Measurements from ENCODE around the gene GLS.

Gene GLS

DNA sequence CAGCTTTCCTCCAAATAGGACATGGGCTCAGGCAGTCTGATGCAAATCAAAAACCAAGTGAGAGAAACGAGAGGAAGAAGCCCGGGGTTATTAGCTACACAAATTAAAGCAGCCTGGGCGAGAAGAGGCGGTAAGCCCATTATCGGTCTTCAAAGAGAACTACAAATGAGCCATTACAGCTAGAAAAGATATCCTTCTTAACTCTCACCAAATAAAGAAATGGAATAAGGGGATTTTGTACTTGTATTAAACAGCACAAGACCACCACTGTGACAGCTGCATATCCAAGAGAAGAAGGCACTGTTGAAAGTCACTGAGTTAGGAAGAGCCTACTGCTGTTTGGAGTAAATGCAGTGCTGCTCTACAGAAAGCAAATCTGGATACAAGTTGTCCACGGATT is 100.7 kb downstream of the GLS start:
- TF ChIP-seq REST (IDR thresholded peaks at IDR 0.05; ENCODE audit: low read depth): no peak
- no peak for TF ChIP-seq ZBTB7A (IDR thresholded peaks at IDR 0.05; ENCODE audit: low read depth)
- TF ChIP-seq EP300 (IDR thresholded peaks at IDR 0.05; ENCODE audit: borderline replicate concordance): no peak
- TF ChIP-seq, protein P1, sequence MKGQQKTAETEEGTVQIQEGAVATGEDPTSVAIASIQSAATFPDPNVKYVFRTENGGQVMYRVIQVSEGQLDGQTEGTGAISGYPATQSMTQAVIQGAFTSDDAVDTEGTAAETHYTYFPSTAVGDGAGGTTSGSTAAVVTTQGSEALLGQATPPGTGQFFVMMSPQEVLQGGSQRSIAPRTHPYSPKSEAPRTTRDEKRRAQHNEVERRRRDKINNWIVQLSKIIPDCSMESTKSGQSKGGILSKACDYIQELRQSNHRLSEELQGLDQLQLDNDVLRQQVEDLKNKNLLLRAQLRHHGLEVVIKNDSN (IDR thresholded peaks at IDR 0.05): no peak
- no peak for TF ChIP-seq TCF12 (IDR thresholded peaks at IDR 0.05; ENCODE audit: low read depth)
- no peak for TF ChIP-seq FOXM1 (IDR thresholded peaks at IDR 0.05; ENCODE audit: borderline replicate concordance, low read depth)
- no peak for TF ChIP-seq EGR1 (IDR thresholded peaks at IDR 0.05)
- TF ChIP-seq, protein P2, sequence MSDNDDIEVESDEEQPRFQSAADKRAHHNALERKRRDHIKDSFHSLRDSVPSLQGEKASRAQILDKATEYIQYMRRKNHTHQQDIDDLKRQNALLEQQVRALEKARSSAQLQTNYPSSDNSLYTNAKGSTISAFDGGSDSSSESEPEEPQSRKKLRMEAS (IDR thresholded peaks at IDR 0.05): no peak
- TF ChIP-seq CREB1 (IDR thresholded peaks at IDR 0.05; ENCODE audit: low read depth): no peak

GRCh38 chr2:190981733-190982132 is 101.1 kb downstream of the GLS start:
- TF ChIP-seq, protein P1 (IDR thresholded peaks at IDR 0.05): no peak
- TF ChIP-seq, protein P2 (IDR thresholded peaks at IDR 0.05): no peak
- TF ChIP-seq TAF1 (IDR thresholded peaks at IDR 0.05; ENCODE audit: low read depth) (no peak), TEAD4 (IDR thresholded peaks at IDR 0.05) (no peak), EP300 (IDR thresholded peaks at IDR 0.05; ENCODE audit: borderline replicate concordance) (no peak), EGR1 (IDR thresholded peaks at IDR 0.05) (no peak), RAD21 (IDR thresholded peaks at IDR 0.05; ENCODE audit: low read depth) (no peak), NFIC (IDR thresholded peaks at IDR 0.05) (no peak), ZBTB7A (IDR thresholded peaks at IDR 0.05; ENCODE audit: low read depth) (no peak), CREB1 (IDR thresholded peaks at IDR 0.05; ENCODE audit: low read depth) (no peak), YY1 (IDR thresholded peaks at IDR 0.05; ENCODE audit: low read depth) (no peak), TCF12 (IDR thresholded peaks at IDR 0.05; ENCODE audit: low read depth) (no peak), REST (IDR thresholded peaks at IDR 0.05; ENCODE audit: low read depth) (no peak), FOXM1 (IDR thresholded peaks at IDR 0.05; ENCODE audit: borderline replicate concordance, low read depth) (no peak), CEBPB (IDR thresholded peaks at IDR 0.05) (no peak)

DNA sequence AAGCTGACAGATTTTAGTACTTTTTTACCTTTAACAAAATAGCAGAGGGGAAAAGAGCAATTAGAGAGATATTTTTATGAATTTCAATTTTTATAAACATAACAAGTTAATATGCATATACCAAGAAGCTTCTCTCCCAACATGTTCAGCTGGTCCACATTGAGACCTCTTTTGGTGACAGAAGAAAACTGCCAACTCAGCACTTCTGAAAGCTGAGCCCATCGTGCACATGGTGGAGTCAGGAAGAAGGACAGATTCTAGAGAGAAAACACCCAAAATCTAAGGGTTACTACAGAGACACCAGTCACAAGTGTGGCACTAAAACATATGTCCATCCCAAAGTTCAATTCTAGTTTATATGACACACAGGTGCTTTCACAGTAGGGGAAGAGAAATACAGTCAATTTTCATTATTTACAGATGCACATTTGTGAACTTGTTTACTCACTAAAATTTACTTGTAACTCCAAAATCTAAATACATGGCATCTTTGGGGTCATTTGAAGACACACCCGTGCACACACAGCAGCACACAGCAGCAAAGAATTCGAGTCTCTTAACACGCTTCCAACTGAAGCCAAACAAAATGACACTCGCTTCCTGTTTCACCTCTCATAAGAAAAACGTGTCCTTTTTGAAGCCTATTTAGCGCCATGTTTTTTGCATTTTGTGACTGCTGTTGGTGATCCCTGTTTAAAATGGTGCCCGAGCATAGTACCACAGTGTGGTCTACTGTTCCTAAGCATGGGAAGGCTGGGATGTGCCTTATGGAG is 101.8 kb downstream of the GLS start:
- TF ChIP-seq RAD21 (IDR thresholded peaks at IDR 0.05; ENCODE audit: low read depth): no peak

- no peak for TF ChIP-seq TEAD4 (IDR thresholded peaks at IDR 0.05)
- TF ChIP-seq NFIC (IDR thresholded peaks at IDR 0.05): no peak
- no peak for TF ChIP-seq REST (IDR thresholded peaks at IDR 0.05; ENCODE audit: low read depth)
- TF ChIP-seq YY1 (IDR thresholded peaks at IDR 0.05; ENCODE audit: low read depth): no peak
- TF ChIP-seq EGR1 (IDR thresholded peaks at IDR 0.05): no peak
- TF ChIP-seq CREB1 (IDR thresholded peaks at IDR 0.05; ENCODE audit: low read depth): no peak
- no peak for TF ChIP-seq TAF1 (IDR thresholded peaks at IDR 0.05; ENCODE audit: low read depth)
- TF ChIP-seq ZBTB7A (IDR thresholded peaks at IDR 0.05; ENCODE audit: low read depth): no peak
- TF ChIP-seq CEBPB (IDR thresholded peaks at IDR 0.05): no peak
- TF ChIP-seq EP300 (IDR thresholded peaks at IDR 0.05; ENCODE audit: borderline replicate concordance): no peak
- TF ChIP-seq, protein P2 (IDR thresholded peaks at IDR 0.05): no peak
- TF ChIP-seq RAD21 (IDR thresholded peaks at IDR 0.05; ENCODE audit: low read depth): no peak
- TF ChIP-seq TCF12 (IDR thresholded peaks at IDR 0.05; ENCODE audit: low read depth): no peak
- TF ChIP-seq, protein P1 (IDR thresholded peaks at IDR 0.05): no peak
- no peak for TF ChIP-seq FOXM1 (IDR thresholded peaks at IDR 0.05; ENCODE audit: borderline replicate concordance, low read depth)
Observed at GRCh38 chr2:190984595-190984994, 104.0 kb downstream of the GLS start.

Data from Ishikawa (cell line).